DND-41 (cell line): ENCODE data around the gene DNAH11.
A peak's percentile ranks its signal among the peaks of the same experiment; 100 is the strongest.

Experiments used
- ATAC-seq: fragments of 200-7000 bp; cut with Tn5 transposase; 3 replicates; pipeline ENCODE4 v1.9.1; 2021; ENCODE audit warnings: low read depth; ENCODE audit not compliant: insufficient read depth
- DNase-seq: peaks from one replicate; pipeline ENCODE4 v3.0.0-alpha.2; 2020
- H2AFZ ChIP-seq: 2 replicates; pipeline ENCODE4 v1.6.0; 2012; ENCODE audit warnings: low read depth, low read length
- H3K27ac ChIP-seq: 2 replicates; pipeline ENCODE4 v1.5.1; 2012; ENCODE audit warnings: low read length, inconsistent platforms
- H3K27me3 ChIP-seq: fragments of 200-600 bp; sonication (generic); 2 replicates; pipeline ENCODE4 v1.6.0; 2012; ENCODE audit warnings: low read length, mild to moderate bottlenecking, inconsistent platforms; ENCODE audit not compliant: insufficient read depth, poor library complexity
- H3K36me3 ChIP-seq: 2 replicates; pipeline ENCODE4 v1.5.1; 2012; ENCODE audit warnings: low read length, inconsistent platforms; ENCODE audit not compliant: insufficient read depth
- H3K4me1 ChIP-seq: 2 replicates; pipeline ENCODE4 v1.5.1; 2012; ENCODE audit warnings: mild to moderate bottlenecking, low read length; ENCODE audit not compliant: insufficient read depth
- H3K4me2 ChIP-seq: 2 replicates; pipeline ENCODE4 v1.6.0; 2012; ENCODE audit warnings: mild to moderate bottlenecking, moderate library complexity, low read length, inconsistent platforms; ENCODE audit not compliant: insufficient read depth
- H3K4me3 ChIP-seq, 2 experiments: fragments of 200-600 bp in 1 of 2; shearing (Covaris generic) in 1 of 2; 2 replicates each; pipeline ENCODE4 v1.5.1; 2012 to 2016; ENCODE audit warnings: inconsistent platforms in 2 of 2, low read length in 2 of 2, mild to moderate bottlenecking in 2 of 2, low read depth in 1 of 2, moderate library complexity in 1 of 2
- H3K79me2 ChIP-seq: 2 replicates; pipeline ENCODE4 v1.6.0; 2012; ENCODE audit warnings: low read length, inconsistent platforms; ENCODE audit not compliant: insufficient read depth
- H3K9ac ChIP-seq: 2 replicates; pipeline ENCODE4 v1.6.0; 2012; ENCODE audit warnings: low read depth, mild to moderate bottlenecking, inconsistent platforms, low read length, moderate library complexity
- H3K9me3 ChIP-seq: 2 replicates; pipeline ENCODE4 v1.5.1; 2012; ENCODE audit warnings: low read length, moderate library complexity, mild to moderate bottlenecking, inconsistent platforms; ENCODE audit not compliant: insufficient read depth, severe bottlenecking
- H4K20me1 ChIP-seq: 2 replicates; pipeline ENCODE4 v1.6.0; 2012; ENCODE audit warnings: low read length; ENCODE audit not compliant: insufficient read depth
- CTCF ChIP-seq: IDR thresholded peaks from 2 replicates; pipeline ENCODE4 v1.5.1; 2012; ENCODE audit warnings: borderline replicate concordance, low read length, moderate library complexity, mild to moderate bottlenecking; ENCODE audit not compliant: poor library complexity, severe bottlenecking; ENCODE audit errors: extremely low read depth
- EZH2 ChIP-seq: IDR thresholded peaks from 3 replicates; pipeline ENCODE4 v1.6.1; 2012; ENCODE audit warnings: borderline replicate concordance, low read depth, mild to moderate bottlenecking, moderate library complexity, low read length, inconsistent platforms; ENCODE audit not compliant: severe bottlenecking

DNAH11 gene

GRCh38 chr7:21562385-21562784, 19.5 kb downstream of the DNAH11 start:
- no peak overlapping the region for H3K4me2 ChIP-seq
- no peak overlapping the region for H3K9ac ChIP-seq
- H2AFZ ChIP-seq = no peak overlapping the region
- no peaks in the 10 kb centered on the region for H3K4me1 ChIP-seq
- no peak overlapping the region for H3K27ac ChIP-seq
- H3K36me3 ChIP-seq = no peaks in the 10 kb centered on the region
- no peak overlapping the region for H3K4me3 ChIP-seq
- TF ChIP-seq EZH2 (no peak), CTCF (no peak)
- DNase-seq (no peak), ATAC-seq (no peak)
- no peaks in the 10 kb centered on the region for H3K79me2 ChIP-seq
- H3K9me3 ChIP-seq = no peaks in the 10 kb centered on the region
- H3K27me3 ChIP-seq = no peaks in the 10 kb centered on the region
- no peaks in the 10 kb centered on the region for H4K20me1 ChIP-seq

- Histone ChIP-seq H3K4me2 (no peak overlapping the region), H2AFZ (no peak overlapping the region), H3K4me3 (no peak overlapping the region), H3K27me3 (no peaks in the 10 kb centered on the region), H3K79me2 (no peaks in the 10 kb centered on the region), H3K9me3 (no peaks in the 10 kb centered on the region), H3K4me1 (no peaks in the 10 kb centered on the region), H3K27ac (no peak overlapping the region), H3K36me3 (no peaks in the 10 kb centered on the region), H4K20me1 (no peaks in the 10 kb centered on the region), H3K9ac (no peak overlapping the region)
- no peak for DNase-seq
- no peak for TF ChIP-seq EZH2
- no peak for TF ChIP-seq CTCF
- ATAC-seq = no peak
Measured at GRCh38 chr7:21565614-21566013, 22.8 kb downstream of the DNAH11 start.

- Histone ChIP-seq H3K4me2 (no peak overlapping the region), H2AFZ (no peak overlapping the region), H3K4me3 (no peak overlapping the region), H3K36me3 (no peaks in the 10 kb centered on the region), H3K4me1 (no peaks in the 10 kb centered on the region), H3K9ac (no peak overlapping the region), H4K20me1 (no peaks in the 10 kb centered on the region), H3K9me3 (no peaks in the 10 kb centered on the region), H3K27ac (no peak overlapping the region), H3K27me3 (no peaks in the 10 kb centered on the region), H3K79me2 (no peaks in the 10 kb centered on the region)
- no peak for DNase-seq
- ATAC-seq = no peak
- TF ChIP-seq EZH2 (no peak), CTCF (no peak)
Measured at GRCh38 chr7:21566094-21566493, 23.3 kb downstream of the DNAH11 start.

GRCh38 chr7:21568762-21569161, 25.9 kb downstream of the DNAH11 start:
- Histone ChIP-seq H3K4me1 (no peaks in the 10 kb centered on the region), H3K4me2 (no peak overlapping the region), H3K36me3 (no peaks in the 10 kb centered on the region), H3K27me3 (peaks cover 6% of the 10 kb centered on the region), H3K79me2 (no peaks in the 10 kb centered on the region), H3K27ac (no peak overlapping the region), H3K4me3 (no peak overlapping the region), H4K20me1 (no peaks in the 10 kb centered on the region), H2AFZ (no peak overlapping the region), H3K9ac (no peak overlapping the region), H3K9me3 (no peaks in the 10 kb centered on the region)
- DNase-seq (no peak), ATAC-seq (no peak)
- TF ChIP-seq EZH2 = no peak
- peak; percentile 33 for TF ChIP-seq CTCF
